HEK293 (cell line): Measurements from ENCODE around the gene PROB1.

Experiments used
- CTCF ChIA-PET: fragments of 350-600 bp; formaldehyde crosslinking; extraction: SDS; loops from one replicate; lab custom pipeline; 2021; ENCODE audit warnings: antibody characterized with exemption; lab: Yijun Ruan, JAX
- POLR2A ChIA-PET: fragments of 300-600 bp; formaldehyde crosslinking; extraction: SDS; loops from one replicate; lab custom pipeline; 2020; ENCODE audit warnings: antibody characterized with exemption, inconsistent platforms; lab: Yijun Ruan, JAX
- H3K27ac ChIP-seq: fragments of 200-500 bp; sonication (Bioruptor generic); 2 replicates; pipeline ENCODE4 v1.5.1; 2014; ENCODE audit warnings: low read depth, low read length, control low read depth, inconsistent platforms; ENCODE audit errors: extremely low read depth
- H3K36me3 ChIP-seq, 2 experiments: fragments of 200-500 bp in 1 of 2; sonication (Bioruptor generic) in 1 of 2; 1 replicate in 1 of 2; 2 replicates in 1 of 2; pipeline ENCODE4 v1.5.1; 2014 to 2017; ENCODE audit warnings: inconsistent platforms in 2 of 2, low read length in 2 of 2; ENCODE audit not compliant: control insufficient read depth in 2 of 2, insufficient read depth in 1 of 2
- H3K4me1 ChIP-seq: fragments of 200-500 bp; sonication (Bioruptor generic); 2 replicates; pipeline ENCODE4 v1.5.1; 2014; ENCODE audit warnings: mild to moderate bottlenecking, low read length, inconsistent platforms; ENCODE audit not compliant: control insufficient read depth, insufficient read depth
- H3K4me3 ChIP-seq: 2 replicates; pipeline ENCODE4 v1.5.1; 2011; ENCODE audit warnings: low read depth, mild to moderate bottlenecking, control low read depth, low read length, moderate library complexity
- H3K9me3 ChIP-seq: fragments of 200-500 bp; sonication (Bioruptor generic); 2 replicates; pipeline ENCODE4 v1.5.1; 2014; ENCODE audit warnings: low read depth, low read length, inconsistent platforms; ENCODE audit not compliant: control insufficient read depth, insufficient read depth
- AEBP2 ChIP-seq: fragments of 450-650 bp; formaldehyde crosslinking; IDR thresholded peaks from 2 replicates; pipeline ENCODE4 v1.5.1; 2016; ENCODE audit warnings: missing biosample characterization, missing genetic modification characterization, borderline replicate concordance
- EGR2 ChIP-seq: fragments of 450-650 bp; formaldehyde crosslinking; IDR thresholded peaks from 2 replicates; pipeline ENCODE4 v1.5.1; 2016; ENCODE audit warnings: low read depth, missing biosample characterization, missing genetic modification characterization
- FEZF1 ChIP-seq: fragments of 450-650 bp; formaldehyde crosslinking; IDR thresholded peaks from 2 replicates; pipeline ENCODE4 v1.5.1; 2016; ENCODE audit warnings: missing biosample characterization, missing genetic modification characterization
- GLI4 ChIP-seq: fragments of 450-650 bp; formaldehyde crosslinking; IDR thresholded peaks from 2 replicates; pipeline ENCODE4 v1.5.1; 2016; ENCODE audit warnings: missing biosample characterization, missing genetic modification characterization
- PRDM1 ChIP-seq: fragments of 450-650 bp; formaldehyde crosslinking; IDR thresholded peaks from 2 replicates; pipeline ENCODE4; 2016; ENCODE audit warnings: missing biosample characterization, missing genetic modification characterization
- REPIN1 ChIP-seq: fragments of 450-650 bp; formaldehyde crosslinking; IDR thresholded peaks from 2 replicates; pipeline ENCODE4 v1.5.1; 2017; ENCODE audit warnings: missing biosample characterization, missing genetic modification characterization, low read depth
- SCRT1 ChIP-seq: fragments of 450-650 bp; formaldehyde crosslinking; IDR thresholded peaks from 2 replicates; pipeline ENCODE4 v1.5.1; 2016; ENCODE audit warnings: missing biosample characterization, missing genetic modification characterization, borderline replicate concordance
- SCRT2 ChIP-seq: fragments of 450-650 bp; formaldehyde crosslinking; IDR thresholded peaks from 2 replicates; pipeline ENCODE4 v1.5.1; 2016; ENCODE audit warnings: missing biosample characterization, missing genetic modification characterization
- ZIC2 ChIP-seq: fragments of 450-650 bp; formaldehyde crosslinking; IDR thresholded peaks from 2 replicates; pipeline ENCODE4 v1.5.1; 2016; ENCODE audit warnings: missing biosample characterization, missing genetic modification characterization
- ZNF112 ChIP-seq: fragments of 450-650 bp; formaldehyde crosslinking; IDR thresholded peaks from 2 replicates; pipeline ENCODE4 v1.5.0; 2017; ENCODE audit warnings: missing biosample characterization, missing genetic modification characterization
- ZNF169 ChIP-seq: fragments of 450-650 bp; formaldehyde crosslinking; IDR thresholded peaks from 2 replicates; pipeline ENCODE4 v1.5.1; 2016; ENCODE audit warnings: missing biosample characterization, missing genetic modification characterization
- ZNF184 ChIP-seq: fragments of 450-650 bp; IDR thresholded peaks from 2 replicates; pipeline ENCODE4 v1.5.1; 2018; ENCODE audit warnings: missing biosample characterization, mild to moderate bottlenecking, missing genetic modification characterization
- ZNF335 ChIP-seq: fragments of 450-650 bp; formaldehyde crosslinking; conservative IDR thresholded peaks from 2 replicates; pipeline ENCODE4 v1.5.1; 2016; ENCODE audit warnings: missing biosample characterization, missing genetic modification characterization
- ZNF664 ChIP-seq: fragments of 450-650 bp; formaldehyde crosslinking; IDR thresholded peaks from 2 replicates; pipeline ENCODE4 v1.5.1; 2016; ENCODE audit warnings: missing biosample characterization, missing genetic modification characterization
- ZNF776 ChIP-seq: fragments of 450-650 bp; formaldehyde crosslinking; IDR thresholded peaks from 2 replicates; pipeline ENCODE4 v1.5.0; 2017; ENCODE audit warnings: missing biosample characterization, missing genetic modification characterization, borderline replicate concordance
- ZSCAN16 ChIP-seq: fragments of 450-650 bp; formaldehyde crosslinking; IDR thresholded peaks from 2 replicates; pipeline ENCODE4 v1.5.1; 2016; ENCODE audit warnings: missing biosample characterization, missing genetic modification characterization
- ZSCAN4 ChIP-seq: fragments of 450-650 bp; formaldehyde crosslinking; IDR thresholded peaks from 2 replicates; pipeline ENCODE4 v1.5.1; 2017; ENCODE audit warnings: missing biosample characterization, missing genetic modification characterization

The PROB1 gene

GRCh38 chr5:139381837-139382761 is 12.8 kb downstream of the PROB1 start:
- no peak overlapping the region for H3K27ac ChIP-seq
- no peaks in the 10 kb centered on the region for H3K9me3 ChIP-seq
- ChIA-PET CTCF (interaction anchor here (0.5 to 1.0 kb wide), 2 partner anchors 17 to 81 kb away, joined by 3 read pairs; no protein-coding TSS in a partner anchor), POLR2A (interaction anchor here (0.7 kb wide), 1 partner anchor 34 kb away, joined by 5 read pairs; no protein-coding TSS in a partner anchor)
- H3K4me3 ChIP-seq = no peak overlapping the region
- H3K36me3 ChIP-seq = no peaks in the 10 kb centered on the region
- TF ChIP-seq PRDM1 (tag by site-specific recombination) (no peak), ZNF335 (peak; percentile 18; the same call in 1 of the 2 replicates), ZIC2 (peak; percentile 81)
- no peaks in the 10 kb centered on the region for H3K4me1 ChIP-seq

GRCh38 chr5:139379626-139380449 is 15.1 kb downstream of the PROB1 start:
- POLR2A ChIA-PET = no interaction called here
- TF ChIP-seq ZNF169 (0 out of 2 replicates have a peak, but pooled peaks have one; percentile 43), EGR2 (no peak), ZNF184 (tag by site-specific recombination) (no peak)
- TF ChIP-seq, all 188 proteins: peak for 1
- Histone ChIP-seq H3K36me3 (no peaks in the 10 kb centered on the region; a peak in 1 of 3 replicates), H3K4me1 (no peaks in the 10 kb centered on the region), H3K27ac (no peak overlapping the region), H3K4me3 (no peak overlapping the region), H3K9me3 (no peaks in the 10 kb centered on the region)
- CTCF ChIA-PET = no interaction called here

- H3K36me3 ChIP-seq = peaks cover 0 to 7% of the 10 kb centered on the region in 2 experiments; a peak in 2 of 3 replicates
- TF ChIP-seq ZNF664 (tag by site-specific recombination) (no peak), GLI4 (no peak), REPIN1 (tag by site-specific recombination) (no peak), ZSCAN16 (tag by site-specific recombination) (no peak), ZNF112 (no peak), FEZF1 (tag by site-specific recombination) (no peak), ZSCAN4 (tag by site-specific recombination) (no peak), SCRT2 (tag by site-specific recombination) (peak; percentile 95), AEBP2 (no peak), ZNF776 (tag by site-specific recombination) (no peak), SCRT1 (peak; percentile 90)
- H3K4me1 ChIP-seq = no peaks in the 10 kb centered on the region
- H3K27ac ChIP-seq = 0 out of 2 replicates have a peak overlapping the region, but pooled peaks have one; percentile 9
- ChIA-PET CTCF (interaction anchor here (1.2 kb wide), 2 partner anchors 11 to 12 kb away, joined by 3 to 4 read pairs; no protein-coding TSS in a partner anchor), POLR2A (no interaction called here)
- H3K9me3 ChIP-seq = no peaks in the 10 kb centered on the region
- H3K4me3 ChIP-seq = no peak overlapping the region
Observed at GRCh38 chr5:139378941-139379361, 16.0 kb downstream of the PROB1 start.
